Omental fat pad (tissue), 4 donors: ENCODE measurements around the gene POFUT1. TPM values are rescaled to one million over a fixed set of nuclear protein-coding genes. Genes with fewer than 3 reads are reported as not detected.
A peak's percentile ranks its signal among the peaks of the same experiment; 100 is the strongest.
"Not testable (repeated sequence)": the region's sequence is repeated elsewhere in the genome, so short reads cannot be mapped to it uniquely, and the experiment has no call there.

Experiments
- ATAC-seq: fragments of 150-250 bp; one replicate; pipeline ENCODE4 v1.9.1; 2016; ENCODE audit warnings: mild to moderate bottlenecking, moderate library complexity; ENCODE audit not compliant: low FRiP score
- DNase-seq: peaks from one replicate; pipeline ENCODE4 v3.0.0-alpha.2; 2019; ENCODE audit warnings: low spot score
- total RNA-seq, 4 donors: library from RNA; depleted of rRNA; stranded (reverse); fragments of >200 nt; gene quantifications; one replicate each; pipeline ENCODE4 v1.1.0, GENCODE V29; 2016
- TF ChIP-seq, protein P1 (sequence below), 3 donors: fragments of 450-650 bp; IDR thresholded peaks; one replicate each; pipeline ENCODE4 v1.5.1; 2016 to 2017; ENCODE audit warnings: antibody characterized with exemption in 3 of 3, mild to moderate bottlenecking in 3 of 3, moderate library complexity in 2 of 3

POFUT1 gene
- total RNA-seq, 4 donors from 2014 or later = 23.1 to 38.0 (median 27.8) TPM

DNA sequence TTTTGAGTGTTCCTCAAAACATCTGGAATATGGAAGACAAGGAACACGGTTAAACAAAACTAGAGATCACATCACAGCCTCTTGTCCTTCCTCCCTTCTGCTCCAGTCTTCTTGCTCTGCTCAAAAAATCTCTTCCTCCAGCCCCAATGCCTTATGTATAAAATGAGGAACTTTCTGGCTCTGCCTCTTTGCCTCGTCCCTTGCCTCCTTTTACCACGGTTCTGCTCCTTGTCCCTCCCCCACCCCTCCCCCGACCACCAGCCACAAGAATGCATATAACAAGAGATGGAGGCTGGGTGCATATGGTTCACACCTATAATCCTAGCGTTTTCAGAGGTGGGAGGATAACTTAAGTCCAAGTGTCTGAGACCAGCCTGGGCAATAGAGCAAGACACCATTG lies 43.7 kb upstream of the POFUT1 start:
- TF ChIP-seq, protein P1, sequence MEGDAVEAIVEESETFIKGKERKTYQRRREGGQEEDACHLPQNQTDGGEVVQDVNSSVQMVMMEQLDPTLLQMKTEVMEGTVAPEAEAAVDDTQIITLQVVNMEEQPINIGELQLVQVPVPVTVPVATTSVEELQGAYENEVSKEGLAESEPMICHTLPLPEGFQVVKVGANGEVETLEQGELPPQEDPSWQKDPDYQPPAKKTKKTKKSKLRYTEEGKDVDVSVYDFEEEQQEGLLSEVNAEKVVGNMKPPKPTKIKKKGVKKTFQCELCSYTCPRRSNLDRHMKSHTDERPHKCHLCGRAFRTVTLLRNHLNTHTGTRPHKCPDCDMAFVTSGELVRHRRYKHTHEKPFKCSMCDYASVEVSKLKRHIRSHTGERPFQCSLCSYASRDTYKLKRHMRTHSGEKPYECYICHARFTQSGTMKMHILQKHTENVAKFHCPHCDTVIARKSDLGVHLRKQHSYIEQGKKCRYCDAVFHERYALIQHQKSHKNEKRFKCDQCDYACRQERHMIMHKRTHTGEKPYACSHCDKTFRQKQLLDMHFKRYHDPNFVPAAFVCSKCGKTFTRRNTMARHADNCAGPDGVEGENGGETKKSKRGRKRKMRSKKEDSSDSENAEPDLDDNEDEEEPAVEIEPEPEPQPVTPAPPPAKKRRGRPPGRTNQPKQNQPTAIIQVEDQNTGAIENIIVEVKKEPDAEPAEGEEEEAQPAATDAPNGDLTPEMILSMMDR (IDR thresholded peaks at IDR 0.05) = no peak
- DNase-seq = no peak
- no peak for ATAC-seq

- DNase-seq (no peak), ATAC-seq (peak; percentile 49)
Observed at GRCh38 chr20:32164984-32165735, 42.5 kb upstream of the POFUT1 start.

DNA sequence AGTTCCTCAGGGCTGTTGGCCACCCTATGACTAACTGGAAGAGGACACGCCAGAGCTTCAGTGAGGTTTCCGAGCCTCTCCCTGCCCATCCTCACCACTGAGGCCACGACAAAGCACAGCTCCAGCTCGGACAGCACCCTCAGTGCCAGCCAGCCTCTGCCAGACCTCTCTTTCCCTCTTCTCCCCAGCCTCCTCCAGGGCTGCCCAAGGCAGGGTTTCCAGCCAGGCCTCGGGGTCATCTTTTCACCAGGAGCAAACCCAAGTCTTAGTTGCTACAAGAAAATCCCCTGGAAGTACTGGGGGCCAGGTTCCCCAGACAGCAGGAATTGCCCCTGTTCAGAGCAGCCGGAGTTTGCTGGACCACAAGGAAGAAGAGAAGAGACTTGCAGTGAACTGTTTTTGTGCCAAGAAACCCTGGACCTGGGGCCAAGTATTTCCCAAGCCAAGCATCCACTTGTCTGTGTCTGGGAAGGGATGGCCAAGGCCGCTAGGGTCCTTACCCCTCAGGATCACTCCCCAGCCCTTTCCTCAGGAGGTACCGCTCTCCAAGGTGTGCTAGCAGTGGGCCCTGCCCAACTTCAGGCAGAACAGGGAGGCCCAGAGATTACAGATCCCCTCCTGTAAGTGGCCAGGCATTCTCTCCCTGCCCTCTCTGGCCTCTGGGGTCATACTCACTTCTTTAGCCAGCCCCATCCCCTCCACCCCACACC lies 41.7 kb upstream of the POFUT1 start:
- no peak for DNase-seq
- TF ChIP-seq, protein P1 (IDR thresholded peaks at IDR 0.05) = no peak
- ATAC-seq = peak; percentile 37

More at GRCh38 chr20:32164984-32165735, 42.5 kb upstream of the POFUT1 start:
- TF ChIP-seq, protein P1 (IDR thresholded peaks at IDR 0.05) = no peak

DNA sequence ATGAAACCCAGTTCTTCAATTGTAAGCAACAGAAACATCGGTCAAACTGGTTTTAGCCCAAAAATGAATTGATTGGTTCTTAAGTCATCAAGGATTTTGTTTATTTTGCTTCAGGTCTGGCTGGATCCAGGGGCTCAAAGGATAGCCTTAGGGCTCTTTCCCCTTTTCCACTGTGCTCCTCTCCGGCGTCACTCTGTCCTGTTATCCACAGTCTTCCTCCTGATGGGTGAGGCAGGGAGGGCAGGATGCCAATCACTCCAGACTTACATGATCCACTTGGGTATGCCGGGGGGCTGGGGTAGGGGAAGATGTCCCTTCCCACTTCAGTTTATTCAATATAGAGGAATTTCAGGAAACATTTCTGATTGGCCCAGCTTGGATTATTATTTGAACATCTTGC lies 40.1 kb upstream of the POFUT1 start:
- no peak for ATAC-seq
- DNase-seq = no peak
- TF ChIP-seq, protein P1 (IDR thresholded peaks at IDR 0.05) = no peak

DNA sequence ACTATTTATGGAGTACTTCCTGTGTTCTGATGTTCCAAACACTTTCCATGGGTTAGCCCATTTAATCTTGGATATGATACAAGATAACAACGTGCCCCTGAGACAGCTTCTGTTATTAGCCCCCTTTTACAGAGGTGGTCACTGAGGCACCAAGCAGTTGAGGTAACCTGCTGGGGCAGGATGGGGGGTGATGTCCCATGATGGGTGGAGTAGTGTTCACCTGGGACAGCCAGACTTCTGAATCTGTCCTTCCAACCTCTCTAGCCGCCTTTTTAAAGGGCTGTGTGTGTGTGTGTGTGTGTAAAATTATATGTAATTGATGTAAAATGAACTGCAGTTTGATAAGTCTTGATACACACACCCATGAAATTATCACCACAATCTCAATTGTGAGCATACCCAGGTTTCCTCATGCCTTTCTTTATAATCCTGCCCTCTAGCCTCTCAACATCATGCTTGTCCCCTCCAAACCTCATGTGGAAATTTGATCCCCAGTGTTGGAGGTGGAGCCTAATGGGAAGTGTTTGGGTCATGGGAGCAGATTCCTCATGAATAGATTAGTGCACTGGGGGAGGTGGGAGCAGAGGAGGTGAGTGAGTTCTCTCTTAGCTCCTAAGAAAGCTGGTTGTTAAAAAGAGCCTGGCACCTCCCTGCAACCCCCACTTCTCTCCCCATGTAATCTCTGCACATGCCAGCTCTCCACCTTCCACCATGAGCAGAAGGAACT lies 39.3 kb upstream of the POFUT1 start:
- DNase-seq (no peak), ATAC-seq (no peak)
- TF ChIP-seq, protein P1 (IDR thresholded peaks at IDR 0.05) = no peak

- DNase-seq, ATAC-seq: not testable (repeated sequence)
Observed at GRCh38 chr20:32177696-32178095, 30.0 kb upstream of the POFUT1 start.

GRCh38 chr20:32179515-32179914 lies 28.2 kb upstream of the POFUT1 start:
- ATAC-seq (no peak), DNase-seq (no peak)
- TF ChIP-seq, protein P1 (IDR thresholded peaks at IDR 0.05) = no peak
